PC-3 (cell line): ENCODE results near the gene ERAP2. TPM values are rescaled to one million over a fixed set of nuclear protein-coding genes. Genes with fewer than 3 reads are reported as not detected.
A peak's percentile ranks its signal among the peaks of the same experiment; 100 is the strongest.
"Not testable (repeated sequence)": the region's sequence is repeated elsewhere in the genome, so short reads cannot be mapped to it uniquely, and the experiment has no call there.

Experiments used
- ATAC-seq: fragments of 200-7000 bp; cut with Tn5 transposase; 2 replicates; pipeline ENCODE4 v1.9.1; 2020; ENCODE audit warnings: mild to moderate bottlenecking, moderate library complexity
- BruUV-seq: library from RNA; stranded (reverse); fragments of 400-500 nt; replicated peaks from 2 replicates; lab custom pipeline; 2021; lab: Mats Ljungman, UMichigan
- CTCF ChIA-PET: fragments of 300-600 bp; sonication (Branson Sonifier 250); formaldehyde crosslinking; loops from one replicate; lab custom pipeline; 2022; ENCODE audit warnings: antibody characterized with exemption; lab: Charles Lee
- POLR2A ChIA-PET: fragments of 300-600 bp; sonication (Branson Sonifier 250); formaldehyde crosslinking; loops from one replicate; lab custom pipeline; 2022; ENCODE audit warnings: antibody characterized with exemption; ENCODE audit not compliant: unreplicated experiment; lab: Charles Lee
- DNase-seq: peaks from one replicate; pipeline ENCODE4 v3.0.0-alpha.2; 2015
- H2AFZ ChIP-seq: fragments of 300-600 bp; sonication (generic); 2 replicates; pipeline ENCODE4 v1.6.0; 2016; ENCODE audit warnings: antibody characterized with exemption, low read length
- H3F3A ChIP-seq: fragments of 300-600 bp; sonication (generic); one replicate; pipeline ENCODE4 v1.6.0; 2017; ENCODE audit warnings: antibody characterized with exemption, low read length, control low read depth, mild to moderate bottlenecking; ENCODE audit not compliant: unreplicated experiment
- H3K27ac ChIP-seq: fragments of 300-600 bp; sonication (generic); 2 replicates; pipeline ENCODE4 v1.5.1; 2016; ENCODE audit warnings: mild to moderate bottlenecking, low read length
- H3K27me3 ChIP-seq: fragments of 300-600 bp; sonication (generic); 2 replicates; pipeline ENCODE4 v1.6.1; 2016; ENCODE audit warnings: low read length, mixed read lengths
- H3K36me3 ChIP-seq: fragments of 300-600 bp; sonication (generic); 2 replicates; pipeline ENCODE4 v1.6.1; 2016; ENCODE audit warnings: low read depth, mixed run types, low read length, mixed read lengths
- H3K4me1 ChIP-seq: fragments of 300-600 bp; sonication (generic); 2 replicates; pipeline ENCODE4 v1.5.1; 2016; ENCODE audit warnings: low read length; ENCODE audit not compliant: insufficient read depth
- H3K4me2 ChIP-seq: fragments of 300-600 bp; sonication (generic); 2 replicates; pipeline ENCODE4 v1.6.0; 2016; ENCODE audit warnings: low read length
- H3K4me3 ChIP-seq: fragments of 300-600 bp; sonication (generic); 2 replicates; pipeline ENCODE4 v1.5.1; 2016; ENCODE audit warnings: mild to moderate bottlenecking, low read length, mixed read lengths
- H3K79me2 ChIP-seq: fragments of 300-600 bp; sonication (generic); 2 replicates; pipeline ENCODE4 v1.6.1; 2017; ENCODE audit warnings: low read length, mixed read lengths
- H3K9ac ChIP-seq: fragments of 300-600 bp; sonication (generic); 2 replicates; pipeline ENCODE4 v1.6.0; 2016; ENCODE audit warnings: mild to moderate bottlenecking, low read length
- H3K9me2 ChIP-seq: fragments of 300-600 bp; sonication (generic); replicated peaks from 2 replicates; pipeline ENCODE4 v1.6.1; 2016; ENCODE audit warnings: mixed run types, low read length, mixed read lengths
- H3K9me3 ChIP-seq: fragments of 300-600 bp; sonication (generic); 2 replicates; pipeline ENCODE4 v1.6.1; 2016; ENCODE audit warnings: low read length, mixed read lengths
- H4K20me1 ChIP-seq: fragments of 300-600 bp; sonication (generic); 2 replicates; pipeline ENCODE4 v1.6.1; 2016; ENCODE audit warnings: low read length, mixed read lengths
- CTCF ChIP-seq: fragments of 300-600 bp; sonication (generic); conservative IDR thresholded peaks from 2 replicates; pipeline ENCODE4 v1.5.1; 2017; ENCODE audit warnings: antibody characterized with exemption, low read depth, mild to moderate bottlenecking, low read length
- EZH2 ChIP-seq: fragments of 300-600 bp; sonication (generic); IDR thresholded peaks from one replicate; pipeline ENCODE4 v1.6.1; 2017; ENCODE audit warnings: antibody characterized with exemption, mild to moderate bottlenecking, low read length; ENCODE audit not compliant: unreplicated experiment
- EZH2phosphoT487 ChIP-seq: fragments of 300-600 bp; sonication (generic); IDR thresholded peaks from 2 replicates; pipeline ENCODE4 v1.6.1; 2018; ENCODE audit warnings: mild to moderate bottlenecking, antibody characterized with exemption, low read length, borderline replicate concordance
- intact Hi-C: fragments of 100-400 bp; cut with micrococcal nuclease; formaldehyde crosslinking; loops from 2 replicates; pipeline ENCODE4 v1.9.0; 2023
- total RNA-seq: library from RNA; depleted of rRNA; stranded (reverse); fragments of >200 nt; gene quantifications from 2 replicates; pipeline ENCODE4 v1.2.3, GENCODE V29; 2014

The ERAP2 gene
- total RNA-seq, 1 experiment from 2014 or later: 9.6 TPM

- DNase-seq (no peak), ATAC-seq (peak; percentile 23)
- H3K9me2 ChIP-seq: 0 out of 2 replicates have a peak, but pooled peaks cover 3% of the 10 kb centered on the region
- peak overlapping the region; percentile 42; the same call in 1 of the 2 replicates for H3K27ac ChIP-seq
- CTCF ChIA-PET: interaction anchor here (0.6 kb wide), 1 partner anchor 267 kb away, joined by 4 read pairs; the partner anchor contains the start of gene LIX1
- BruUV-seq: no TSS peak
- no peaks in the 10 kb centered on the region for H3K9me3 ChIP-seq
- H4K20me1 ChIP-seq: no peaks in the 10 kb centered on the region
- H3K79me2 ChIP-seq: no peaks in the 10 kb centered on the region
- TF ChIP-seq EZH2 (no peak), CTCF (no peak), EZH2phosphoT487 (no peak)
- H2AFZ ChIP-seq: peak overlapping the region; percentile 97
- intact Hi-C loops: loop anchor here (1.0 to 10.0 kb wide), 2 partner anchors 58 to 119 kb away; no protein-coding TSS in a partner anchor
- H3K36me3 ChIP-seq: no peaks in the 10 kb centered on the region
- POLR2A ChIA-PET: interaction anchor here (0.6 kb wide), 2 partner anchors 52 to 1280 kb away, joined by 3 read pairs; no protein-coding TSS in a partner anchor
- peak overlapping the region; percentile 89 for H3K4me2 ChIP-seq
- peak overlapping the region; percentile 83 for H3K4me3 ChIP-seq
- no peaks in the 10 kb centered on the region for H3F3A ChIP-seq
- H3K27me3 ChIP-seq: no peaks in the 10 kb centered on the region
- peak overlapping the region; percentile 70 for H3K9ac ChIP-seq
- peaks cover 21% of the 10 kb centered on the region for H3K4me1 ChIP-seq
These were observed 459 bp upstream of the ERAP2 start for GRCh38 chr5:96875791-96876291.

GRCh38 chr5:96876977-96877469 is 723 bp downstream of the ERAP2 start:
- Histone ChIP-seq H3K9ac (peak overlapping the region; percentile 70), H3K4me2 (peak overlapping the region; percentile 89), H3K4me3 (peak overlapping the region; percentile 83), H3K4me1 (peaks cover 33% of the 10 kb centered on the region), H3K27ac (peak overlapping the region; percentile 11), H2AFZ (peak overlapping the region; percentile 97)
- H3K9me2 ChIP-seq, H4K20me1 ChIP-seq, H3K9me3 ChIP-seq, CTCF ChIA-PET, H3F3A ChIP-seq, BruUV-seq, H3K27me3 ChIP-seq, POLR2A ChIA-PET, H3K36me3 ChIP-seq, H3K79me2 ChIP-seq: not testable (repeated sequence)
- intact Hi-C loops: loop anchor here (1.0 to 10.0 kb wide), 2 partner anchors 57 to 118 kb away; no protein-coding TSS in a partner anchor
- DNase-seq (peak; percentile 32), ATAC-seq (peak; percentile 35)

GRCh38 chr5:96879665-96880064 is 3.4 kb downstream of the ERAP2 start:
- no peak overlapping the region for H3K4me2 ChIP-seq
- TF ChIP-seq CTCF (no peak), EZH2 (no peak), EZH2phosphoT487 (no peak)
- H3F3A ChIP-seq: no peaks in the 10 kb centered on the region
- H3K27ac ChIP-seq: no peak overlapping the region
- ChIA-PET CTCF (no interaction called here), POLR2A (no interaction called here)
- intact Hi-C loops: loop anchor here (10.0 kb wide), 1 partner anchor 115 kb away; no protein-coding TSS in a partner anchor
- H3K27me3 ChIP-seq: no peaks in the 10 kb centered on the region
- no peaks in the 10 kb centered on the region for H3K9me3 ChIP-seq
- H4K20me1 ChIP-seq: no peaks in the 10 kb centered on the region
- H3K4me1 ChIP-seq: peaks cover 36% of the 10 kb centered on the region
- H3K79me2 ChIP-seq: no peaks in the 10 kb centered on the region
- DNase-seq (no peak), ATAC-seq (no peak)
- H3K9me2 ChIP-seq: 0 out of 2 replicates have a peak, but pooled peaks cover 2% of the 10 kb centered on the region
- H3K9ac ChIP-seq: no peak overlapping the region
- no peaks in the 10 kb centered on the region for H3K36me3 ChIP-seq
- BruUV-seq: no TSS peak
- no peak overlapping the region for H3K4me3 ChIP-seq
- no peak overlapping the region for H2AFZ ChIP-seq
